Measurements from ENCODE around the gene ENTPD5. TPM values are rescaled to one million over a fixed set of nuclear protein-coding genes. Genes with fewer than 3 reads are reported as not detected.
A peak's percentile ranks its signal among the peaks of the same experiment; 100 is the strongest.

The ENTPD5 gene
- total RNA-seq, 3 donors from 2014 or later = 10.2 to 52.1 (median 25.0) TPM

DNA sequence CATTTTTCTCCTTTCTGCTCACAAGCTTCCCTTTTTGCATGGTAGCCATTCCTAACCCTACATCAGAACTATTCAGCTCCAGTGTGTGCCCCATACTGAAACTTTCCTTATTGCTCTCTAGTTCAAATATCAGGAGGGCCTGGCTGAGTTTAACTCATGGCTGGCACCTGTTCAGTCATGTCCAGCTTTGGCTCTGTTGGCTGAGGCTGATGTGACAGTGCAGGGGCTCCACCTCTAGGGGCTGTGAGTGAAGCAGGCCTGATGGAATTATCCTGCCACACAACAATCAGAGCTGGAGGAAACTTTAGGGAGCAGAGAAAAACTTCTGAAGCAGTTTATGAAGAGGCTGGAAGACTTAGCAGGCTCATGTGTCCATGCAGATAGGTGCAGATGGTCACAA is 60.5 kb downstream of the ENTPD5 start:
- Histone ChIP-seq H3K4me1 (no peaks in the 10 kb centered on the region), H3K9me3 (no peaks in the 10 kb centered on the region), H3K4me3 (no peak overlapping the region), H3K27me3 (no peaks in the 10 kb centered on the region), H3K36me3 (peaks cover 9% of the 10 kb centered on the region), H3K27ac (no peak overlapping the region)
- intact Hi-C loops (cut with DNase I; ENCODE audit: low total_unique reads) = no loop called here
- DNase-seq (ENCODE audit: low spot score in 2 of 2) = no peak
- TF ChIP-seq POLR2A (IDR thresholded peaks at IDR 0.05) = no peak

DNA sequence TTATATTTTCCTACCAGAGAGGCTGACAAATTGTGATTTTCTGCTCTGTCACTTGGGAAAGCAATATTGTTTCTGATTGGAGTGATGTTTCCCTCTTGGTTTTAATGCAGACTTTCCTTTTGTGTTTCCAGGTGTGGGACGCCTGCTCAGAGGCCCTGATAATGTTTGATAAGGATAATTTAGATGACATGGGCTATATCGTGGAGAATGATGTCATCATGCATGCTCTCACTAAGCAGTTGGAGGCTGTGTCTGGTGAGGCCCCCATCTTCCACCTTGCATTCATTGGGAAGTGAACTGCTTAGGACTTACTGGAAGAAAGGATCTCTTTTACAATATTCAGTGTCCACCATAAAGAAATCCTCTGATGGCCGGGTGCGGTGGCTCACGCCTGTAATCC is 63.4 kb downstream of the ENTPD5 start:
- no peaks in the 10 kb centered on the region for H3K27me3 ChIP-seq
- H3K4me1 ChIP-seq = no peaks in the 10 kb centered on the region
- no peak for DNase-seq (ENCODE audit: low spot score in 2 of 2)
- no peak overlapping the region for H3K27ac ChIP-seq
- no peak overlapping the region for H3K4me3 ChIP-seq
- no peak for TF ChIP-seq POLR2A (IDR thresholded peaks at IDR 0.05)
- TF ChIP-seq POLR2AphosphoS5 (IDR thresholded peaks at IDR 0.05) = no peak
- TF ChIP-seq, protein P1, sequence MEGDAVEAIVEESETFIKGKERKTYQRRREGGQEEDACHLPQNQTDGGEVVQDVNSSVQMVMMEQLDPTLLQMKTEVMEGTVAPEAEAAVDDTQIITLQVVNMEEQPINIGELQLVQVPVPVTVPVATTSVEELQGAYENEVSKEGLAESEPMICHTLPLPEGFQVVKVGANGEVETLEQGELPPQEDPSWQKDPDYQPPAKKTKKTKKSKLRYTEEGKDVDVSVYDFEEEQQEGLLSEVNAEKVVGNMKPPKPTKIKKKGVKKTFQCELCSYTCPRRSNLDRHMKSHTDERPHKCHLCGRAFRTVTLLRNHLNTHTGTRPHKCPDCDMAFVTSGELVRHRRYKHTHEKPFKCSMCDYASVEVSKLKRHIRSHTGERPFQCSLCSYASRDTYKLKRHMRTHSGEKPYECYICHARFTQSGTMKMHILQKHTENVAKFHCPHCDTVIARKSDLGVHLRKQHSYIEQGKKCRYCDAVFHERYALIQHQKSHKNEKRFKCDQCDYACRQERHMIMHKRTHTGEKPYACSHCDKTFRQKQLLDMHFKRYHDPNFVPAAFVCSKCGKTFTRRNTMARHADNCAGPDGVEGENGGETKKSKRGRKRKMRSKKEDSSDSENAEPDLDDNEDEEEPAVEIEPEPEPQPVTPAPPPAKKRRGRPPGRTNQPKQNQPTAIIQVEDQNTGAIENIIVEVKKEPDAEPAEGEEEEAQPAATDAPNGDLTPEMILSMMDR (IDR thresholded peaks at IDR 0.05) = no peak
- H3K9me3 ChIP-seq = no peaks in the 10 kb centered on the region
- intact Hi-C loops (cut with DNase I; ENCODE audit: low total_unique reads) = no loop called here
- H3K36me3 ChIP-seq = no peaks in the 10 kb centered on the region

DNA sequence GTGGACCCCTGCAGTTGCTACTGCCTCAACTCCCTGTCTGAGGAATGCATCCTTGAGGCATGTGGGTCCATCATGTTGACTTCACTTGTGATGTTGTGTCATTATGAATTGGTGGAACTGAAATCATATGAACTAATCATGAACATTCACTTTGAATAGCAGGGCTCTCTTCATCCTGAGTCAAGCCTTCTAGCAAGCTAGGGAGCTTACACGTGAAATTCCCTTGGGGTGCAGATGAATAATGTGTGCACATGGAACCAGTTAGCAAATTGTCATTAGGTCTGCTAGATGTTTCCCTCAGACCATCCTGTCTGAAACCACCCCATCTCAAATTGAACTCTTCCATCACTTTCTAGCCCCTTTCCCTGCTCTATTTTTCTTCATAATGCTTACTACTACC is 65.4 kb downstream of the ENTPD5 start:
- intact Hi-C loops (cut with DNase I; ENCODE audit: low total_unique reads) = no loop called here
- Histone ChIP-seq H3K27me3 (no peaks in the 10 kb centered on the region), H3K27ac (no peak overlapping the region), H3K36me3 (no peaks in the 10 kb centered on the region), H3K4me1 (no peaks in the 10 kb centered on the region), H3K4me3 (no peak overlapping the region), H3K9me3 (no peaks in the 10 kb centered on the region)
- TF ChIP-seq, protein P1 (IDR thresholded peaks at IDR 0.05) = no peak
- TF ChIP-seq POLR2A (IDR thresholded peaks at IDR 0.05) (no peak), POLR2AphosphoS5 (IDR thresholded peaks at IDR 0.05) (no peak)
- DNase-seq (ENCODE audit: low spot score in 2 of 2) = no peak

DNA sequence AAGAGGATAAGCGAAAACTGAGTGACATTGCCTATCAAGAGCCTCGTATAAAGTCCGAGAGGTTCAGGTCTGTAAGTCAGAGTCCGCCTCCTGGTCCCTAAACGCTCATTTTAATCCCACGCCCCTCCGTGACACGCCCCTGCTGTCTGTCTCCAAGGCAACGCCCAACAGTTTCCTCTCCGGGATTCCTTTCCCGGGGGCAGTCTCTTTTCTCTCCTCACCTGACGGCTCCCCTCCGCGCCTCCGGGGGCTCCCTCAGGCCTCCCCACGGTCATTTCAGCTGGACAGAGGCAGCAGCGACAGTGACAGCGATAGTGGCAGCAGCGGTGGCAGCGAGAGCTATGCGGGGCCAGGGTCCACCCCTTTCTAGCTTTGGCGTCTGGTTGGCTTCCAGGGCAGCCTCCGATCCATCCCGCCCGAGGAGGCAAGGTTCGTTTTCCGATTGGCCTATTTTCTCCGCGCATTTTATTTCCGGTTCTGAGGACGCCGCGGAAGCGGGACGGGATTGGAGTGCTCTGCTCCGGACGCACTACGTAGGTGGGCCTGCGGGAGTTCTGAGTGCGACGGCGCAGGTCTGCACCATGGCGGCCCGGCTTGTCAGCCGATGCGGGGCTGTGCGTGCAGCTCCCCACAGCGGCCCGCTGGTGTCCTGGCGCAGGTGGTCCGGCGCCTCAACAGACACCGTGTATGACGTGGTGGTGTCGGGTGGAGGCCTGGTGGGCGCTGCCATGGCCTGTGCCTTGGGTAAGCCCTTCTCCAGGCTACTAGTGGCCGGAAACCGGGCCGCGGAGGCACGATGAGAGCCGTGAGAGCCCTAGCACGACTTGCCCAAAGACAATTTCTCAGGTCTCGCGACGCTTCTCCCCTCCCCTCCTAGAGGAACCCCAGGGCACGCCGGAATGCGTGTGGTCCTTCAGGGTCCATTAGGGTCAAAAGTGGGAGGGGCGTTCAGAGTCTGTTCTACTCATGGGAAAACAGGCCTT is 69.0 kb downstream of the ENTPD5 start, which contains the start of the genes COQ6 and FAM161B:
COQ6 (plus strand) TSS at position 551 of the 983 bp plus-strand sequence; CDS start at position 582, 31 bp downstream.
FAM161B (minus strand) TSS at position 343 of the 983 bp plus-strand sequence; CDS start at position 275, 68 bp downstream.
- intact Hi-C loops (cut with DNase I; ENCODE audit: low total_unique reads) = no loop called here
- H3K4me1 ChIP-seq = no peaks in the 10 kb centered on the region

DNA sequence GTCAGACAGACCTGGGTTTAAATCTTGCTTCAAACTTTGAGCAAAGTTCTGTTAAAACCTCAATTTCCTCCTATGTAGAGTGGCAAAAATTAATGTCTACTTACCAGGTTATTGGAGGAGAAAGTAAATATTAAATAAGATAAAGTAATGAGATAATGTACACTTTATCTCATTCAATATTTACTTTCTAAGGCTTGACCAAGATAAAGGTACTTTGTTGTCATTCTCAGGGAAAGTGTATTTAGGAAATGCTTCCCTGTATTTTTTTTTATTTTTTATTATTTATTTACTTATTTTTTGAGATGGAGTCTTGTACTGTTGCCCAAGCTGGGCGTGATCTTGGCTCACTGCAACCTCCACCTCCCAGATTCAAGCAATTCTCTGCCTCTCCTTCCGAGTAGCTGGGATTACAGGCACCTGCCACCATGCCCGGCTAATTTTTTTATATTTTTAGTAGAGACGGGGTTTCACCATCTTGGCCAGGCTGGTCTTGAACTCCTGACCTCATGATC is 73.9 kb downstream of the ENTPD5 start:
- intact Hi-C loops (cut with DNase I; ENCODE audit: low total_unique reads) = no loop called here
- H3K27ac ChIP-seq = no peak overlapping the region
- H3K4me3 ChIP-seq = no peak overlapping the region
- H3K27me3 ChIP-seq = no peaks in the 10 kb centered on the region
- H3K4me1 ChIP-seq = no peaks in the 10 kb centered on the region
- no peaks in the 10 kb centered on the region for H3K36me3 ChIP-seq
- no peaks in the 10 kb centered on the region for H3K9me3 ChIP-seq
- DNase-seq (ENCODE audit: low spot score in 2 of 2) = no peak
- no peak for TF ChIP-seq POLR2AphosphoS5 (IDR thresholded peaks at IDR 0.05)
- TF ChIP-seq, protein P1 (IDR thresholded peaks at IDR 0.05) = no peak
- no peak for TF ChIP-seq POLR2A (IDR thresholded peaks at IDR 0.05)

More for the DNA sequence above, 69.0 kb downstream of the ENTPD5 start, which contains the start of the genes COQ6 and FAM161B:
- DNase-seq (ENCODE audit: low spot score in 2 of 2) = peak; percentile 94 to 96
- Histone ChIP-seq H3K27me3 (no peaks in the 10 kb centered on the region), H3K4me3 (peak within 1 kb of the TSS; percentile 70 to 89 (median 82)), H3K27ac (peak within 1 kb of the TSS; percentile 92 to 96), H3K36me3 (no peaks in the 10 kb centered on the region), H3K9me3 (no peaks in the 10 kb centered on the region)
- TF ChIP-seq POLR2AphosphoS5 (IDR thresholded peaks at IDR 0.05) (peak; percentile 80 to 87 (median 86)), POLR2A (IDR thresholded peaks at IDR 0.05) (peak; percentile 66)
- TF ChIP-seq, protein P1 (IDR thresholded peaks at IDR 0.05) = peak in 1 of 3 donors; percentile 15
